Gastrocnemius medialis (tissue), 4 donors: Measurements from ENCODE around the gene TRIM46.
"Not testable (repeated sequence)": the region's sequence is repeated elsewhere in the genome, so short reads cannot be mapped to it uniquely, and the experiment has no call there.

Experiments
- CTCF ChIP-seq, 5 experiments: fragments of 450-650 bp in 3 of 5; fragments of 200-600 bp in 2 of 5; sonication (generic) in 2 of 5; IDR thresholded peaks in 4 of 5; conservative IDR thresholded peaks in 1 of 5; 1 replicate in 4 of 5; 2 replicates in 1 of 5; pipeline ENCODE4 v1.5.1; 2016 to 2019; ENCODE audit warnings: antibody characterized with exemption in 5 of 5, mild to moderate bottlenecking in 3 of 5, moderate library complexity in 3 of 5
- POLR2A ChIP-seq, 2 donors: fragments of 450-650 bp; IDR thresholded peaks; one replicate each; pipeline ENCODE4 v1.6.1; 2017; ENCODE audit warnings: antibody characterized with exemption in 2 of 2, mild to moderate bottlenecking in 2 of 2, moderate library complexity in 2 of 2

- not testable (repeated sequence) for TF ChIP-seq POLR2A (IDR thresholded peaks at IDR 0.05); CTCF (IDR thresholded peaks at IDR 0.05 in 4 of 5, conservative IDR thresholded peaks at IDR 0.05 in 1 of 5)
Measured at GRCh38 chr1:155211381-155212050, 37.9 kb downstream of the TRIM46 start.
